HG02885 (cell line): ENCODE results near the gene SLITRK6.
"Not testable (repeated sequence)": the region's sequence is repeated elsewhere in the genome, so short reads cannot be mapped to it uniquely, and the experiment has no call there.

Experiments used
- ATAC-seq: cut with Tn5 transposase; IDR thresholded peaks from one replicate; pipeline ENCODE4 v1.9.1; 2021; ENCODE audit warnings: mild to moderate bottlenecking; ENCODE audit not compliant: unreplicated experiment, poor library complexity

The SLITRK6 gene

GRCh38 chr13:85799097-85799582, at the start of gene SLITRK6:
Gene SLITRK6, minus strand, starts transcription at chr13:85799419. Its CDS starts 2,911 bp downstream, at chr13:85796508.
- no peak for ATAC-seq

- ATAC-seq: no peak
Observed at GRCh38 chr13:85847012-85847411, 47.8 kb upstream of the SLITRK6 start.

GRCh38 chr13:85841427-85841826, 42.2 kb upstream of the SLITRK6 start:
- ATAC-seq: no peak

DNA sequence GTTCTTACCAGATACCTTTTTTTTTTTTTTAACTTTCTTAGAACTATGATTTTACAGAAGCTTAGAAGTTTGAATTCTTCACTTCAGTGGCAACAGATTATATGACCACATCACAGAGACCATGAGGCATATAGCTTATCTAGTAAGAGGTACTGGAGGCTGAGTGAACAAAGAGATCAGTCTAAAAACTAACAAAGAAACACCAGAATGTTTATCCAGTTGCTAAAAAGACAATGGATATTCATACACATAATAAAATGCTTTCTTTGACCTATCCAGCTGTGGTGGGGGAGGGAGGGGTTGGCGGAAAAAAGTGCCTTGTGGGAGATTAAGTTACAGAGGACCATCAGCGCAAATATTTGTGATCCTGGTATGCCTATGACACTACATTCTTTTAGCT, 34.7 kb upstream of the SLITRK6 start:
- no peak for ATAC-seq

DNA sequence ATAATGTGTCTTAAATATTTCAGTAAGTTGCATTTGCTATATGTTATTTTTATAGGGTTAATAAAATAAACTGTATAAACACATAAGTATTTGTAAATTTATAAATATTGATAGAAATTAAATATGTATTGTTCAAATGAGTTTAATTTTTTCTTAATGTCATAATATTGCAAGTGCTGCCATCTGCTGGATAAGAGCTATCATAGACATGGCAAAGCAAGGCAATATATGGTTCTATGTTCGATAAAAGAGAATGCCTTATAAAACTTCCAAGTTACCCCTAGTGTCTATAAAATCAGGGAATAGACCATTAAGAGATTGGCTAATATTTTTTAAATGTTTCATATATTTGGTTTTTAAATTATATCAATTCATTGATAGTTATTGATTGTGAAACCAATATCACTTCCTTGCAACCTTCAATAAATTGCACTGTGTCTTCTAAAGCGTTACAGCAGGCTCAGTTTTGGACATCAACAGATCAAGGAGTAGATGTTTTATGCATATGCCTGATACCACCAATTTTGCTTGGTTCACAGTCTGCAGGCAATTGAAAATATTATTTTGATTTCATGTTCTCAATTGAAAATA, 29.0 kb upstream of the SLITRK6 start:
- ATAC-seq: peak; percentile 75

GRCh38 chr13:85825454-85825853, 26.2 kb upstream of the SLITRK6 start:
- ATAC-seq: no peak

DNA sequence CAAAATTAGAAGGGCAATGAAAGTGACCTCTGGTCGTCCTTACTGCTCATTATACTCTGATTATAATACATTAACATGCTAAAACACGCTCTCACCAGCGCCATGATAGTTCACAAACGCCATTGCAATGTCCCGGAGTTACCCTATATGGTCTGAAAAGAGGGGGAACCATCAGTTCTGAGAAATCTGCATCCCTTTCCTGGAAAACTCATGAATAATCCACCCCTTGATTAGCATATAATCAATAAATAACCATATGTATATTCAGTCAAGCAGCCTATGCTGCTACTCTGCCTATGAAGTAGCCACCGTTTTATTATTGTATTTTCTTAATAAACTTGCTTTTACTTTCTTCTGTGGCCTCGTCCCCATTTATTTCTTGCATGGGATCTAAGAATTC, 24.6 kb upstream of the SLITRK6 start:
- ATAC-seq: no peak

DNA sequence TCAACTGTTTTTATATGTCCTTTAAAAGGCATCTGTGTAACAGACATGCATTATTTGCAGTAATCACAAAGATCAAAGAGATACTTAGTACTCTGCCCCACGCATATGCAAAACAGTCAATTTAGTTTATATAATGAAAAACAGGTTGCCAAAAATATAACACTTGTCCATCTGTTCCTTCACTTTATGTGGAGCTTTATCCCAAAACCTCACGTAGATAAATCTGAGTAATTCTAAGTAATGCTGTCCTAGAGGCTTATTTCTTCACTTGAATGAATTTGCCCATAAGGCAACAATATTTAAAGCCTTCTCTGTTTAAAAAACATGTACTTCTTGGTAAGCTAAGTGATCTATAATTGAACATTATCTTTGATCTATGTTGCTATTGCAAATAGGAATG, 20.3 kb upstream of the SLITRK6 start:
- ATAC-seq: no peak

- ATAC-seq: no peak
Observed at GRCh38 chr13:85816413-85816812, 17.2 kb upstream of the SLITRK6 start.

DNA sequence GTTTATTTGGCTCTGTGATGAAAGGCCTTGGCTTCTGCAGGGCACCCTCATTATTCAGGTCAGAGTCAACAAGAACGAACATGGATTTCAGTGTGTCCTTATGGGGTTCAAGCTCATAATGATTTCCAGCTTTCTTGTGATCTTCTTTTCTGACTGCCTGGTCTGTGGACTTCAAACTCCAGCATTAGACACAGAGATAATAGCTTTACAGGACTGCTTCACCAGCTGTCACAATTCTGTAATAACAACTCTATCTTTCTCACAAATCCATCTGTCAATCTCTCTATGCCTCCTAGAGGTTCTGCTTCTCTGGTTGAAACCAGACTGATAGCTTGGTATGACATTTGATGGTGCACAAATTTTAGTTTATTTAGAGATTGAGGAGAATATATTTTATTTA, 13.1 kb upstream of the SLITRK6 start:
- no peak for ATAC-seq

DNA sequence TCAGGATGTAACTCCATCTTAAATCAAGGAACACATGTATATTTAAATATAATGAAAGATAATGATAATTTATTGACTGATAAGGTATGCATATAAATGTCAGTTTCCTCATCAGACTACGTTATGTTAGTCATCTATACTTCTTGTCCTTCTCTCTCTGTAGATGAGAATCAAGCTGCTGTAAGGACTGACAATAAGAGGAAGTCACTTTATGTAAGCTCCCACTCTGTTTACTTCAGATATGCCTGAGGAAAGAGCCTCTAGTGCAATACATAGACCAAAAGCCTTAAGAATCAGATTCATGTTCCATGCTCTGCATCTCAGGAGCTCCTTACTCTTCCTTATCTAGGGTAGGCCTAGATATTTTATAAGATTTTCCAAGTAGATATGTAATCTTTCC, 9.6 kb upstream of the SLITRK6 start:
- ATAC-seq: no peak

DNA sequence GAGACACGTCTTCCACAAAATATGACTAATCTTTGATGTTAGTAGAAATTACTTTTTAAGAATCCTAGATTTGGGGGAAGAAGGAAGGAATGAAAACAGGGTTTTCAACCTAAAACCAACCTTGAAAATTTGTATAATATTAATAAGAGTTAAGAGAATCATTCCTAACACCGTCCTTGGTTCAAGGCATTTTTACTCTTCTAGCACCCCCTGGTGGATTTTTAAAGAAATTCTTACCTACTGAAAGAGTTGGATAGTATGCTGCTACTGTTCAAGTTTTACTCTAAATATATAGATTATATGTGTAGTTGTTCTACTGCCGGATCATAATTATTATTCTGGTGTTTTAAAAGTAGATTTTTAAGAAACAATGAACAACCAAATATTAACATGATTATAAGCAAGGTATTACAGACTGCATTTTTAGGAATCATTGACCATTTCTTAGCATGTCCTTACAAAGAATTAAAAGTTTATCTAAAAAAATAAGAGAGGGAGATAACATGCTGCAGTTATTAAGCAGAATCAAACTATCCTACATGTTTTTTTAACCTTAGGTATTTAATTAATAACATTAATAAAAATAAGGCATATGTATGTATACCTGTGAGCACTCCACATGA, 7.4 kb upstream of the SLITRK6 start:
- ATAC-seq: peak; percentile 92

- no peak for ATAC-seq
Observed at GRCh38 chr13:85798556-85798955, 663 bp downstream of the SLITRK6 start.

- no peak for ATAC-seq
Observed at GRCh38 chr13:85797311-85797710, 1.9 kb downstream of the SLITRK6 start.

DNA sequence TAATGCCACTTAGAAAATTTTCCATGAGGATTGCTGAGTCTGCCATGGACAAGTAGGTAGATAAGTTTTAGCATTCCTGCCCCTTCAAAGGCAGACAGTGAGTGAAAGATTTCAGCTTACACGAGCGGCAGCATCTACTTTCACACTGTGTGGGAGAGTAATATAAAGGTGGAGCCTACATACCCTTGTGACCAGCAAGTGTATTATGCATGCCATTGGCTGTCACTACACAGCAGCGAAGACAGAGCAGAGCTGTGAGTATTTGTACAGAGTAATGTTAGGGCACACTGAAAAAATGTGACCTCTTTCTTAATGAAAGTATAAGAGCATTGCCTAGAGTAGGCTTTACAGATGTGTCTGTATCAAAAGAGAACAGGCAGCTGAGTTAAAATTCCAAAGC, 14.0 kb downstream of the SLITRK6 start:
- no peak for ATAC-seq

DNA sequence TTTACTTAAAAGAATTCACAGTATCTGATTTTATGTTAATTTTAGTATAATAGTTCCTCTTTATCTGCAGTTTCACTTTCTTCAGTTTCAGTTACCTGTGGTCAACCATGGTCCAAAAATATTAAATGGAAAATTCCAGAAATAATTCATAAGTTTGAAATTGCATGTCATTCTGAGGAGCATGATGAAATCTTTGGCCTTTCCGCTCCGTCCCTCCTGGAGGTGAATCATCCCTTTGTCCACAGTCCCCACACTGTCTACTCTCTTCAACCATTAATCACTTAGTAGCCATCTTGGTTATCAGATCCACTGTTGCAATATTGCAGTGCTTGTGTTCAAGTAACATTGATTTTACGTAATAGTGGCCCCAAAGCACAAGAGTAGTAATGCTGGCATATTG, 26.9 kb downstream of the SLITRK6 start:
- ATAC-seq: no peak

DNA sequence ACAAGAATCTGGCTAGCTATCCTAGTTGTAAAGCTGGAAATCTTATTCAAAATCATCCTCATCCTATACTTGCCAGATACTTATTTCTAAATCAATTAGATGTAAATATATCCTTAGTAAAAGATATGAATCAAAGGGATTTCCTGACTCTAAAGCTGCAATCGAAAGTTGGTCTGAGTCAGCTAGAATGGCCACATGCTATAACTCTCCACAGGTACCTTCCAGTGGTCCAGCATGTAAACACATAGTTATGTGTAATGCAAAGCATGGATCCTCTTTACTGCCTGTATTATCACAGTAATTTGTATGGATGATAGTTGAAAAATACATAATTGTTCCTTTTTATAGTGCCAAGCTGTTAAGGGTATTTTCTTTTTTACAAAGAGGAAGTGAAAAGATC, 27.4 kb downstream of the SLITRK6 start:
- no peak for ATAC-seq

- ATAC-seq: no peak
Observed at GRCh38 chr13:85768946-85769345, 30.3 kb downstream of the SLITRK6 start.

DNA sequence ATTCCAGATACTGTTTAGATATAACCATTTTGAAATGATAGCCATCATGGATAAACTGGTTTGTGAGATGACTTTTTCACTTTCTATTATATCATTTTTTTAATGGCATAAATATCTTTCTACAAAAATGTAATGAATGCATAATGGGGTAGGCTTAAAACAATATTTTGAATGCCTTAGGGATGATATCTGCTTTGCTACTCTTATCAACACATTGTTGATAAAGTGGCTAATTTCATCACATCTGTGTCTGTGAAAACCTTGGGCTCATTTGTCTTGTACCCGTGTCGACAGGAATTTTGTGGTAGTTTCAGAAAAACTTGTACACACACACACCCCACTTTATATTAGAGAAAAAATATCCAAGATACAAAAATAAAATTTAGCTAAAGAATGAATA, 44.1 kb downstream of the SLITRK6 start:
- ATAC-seq: no peak

DNA sequence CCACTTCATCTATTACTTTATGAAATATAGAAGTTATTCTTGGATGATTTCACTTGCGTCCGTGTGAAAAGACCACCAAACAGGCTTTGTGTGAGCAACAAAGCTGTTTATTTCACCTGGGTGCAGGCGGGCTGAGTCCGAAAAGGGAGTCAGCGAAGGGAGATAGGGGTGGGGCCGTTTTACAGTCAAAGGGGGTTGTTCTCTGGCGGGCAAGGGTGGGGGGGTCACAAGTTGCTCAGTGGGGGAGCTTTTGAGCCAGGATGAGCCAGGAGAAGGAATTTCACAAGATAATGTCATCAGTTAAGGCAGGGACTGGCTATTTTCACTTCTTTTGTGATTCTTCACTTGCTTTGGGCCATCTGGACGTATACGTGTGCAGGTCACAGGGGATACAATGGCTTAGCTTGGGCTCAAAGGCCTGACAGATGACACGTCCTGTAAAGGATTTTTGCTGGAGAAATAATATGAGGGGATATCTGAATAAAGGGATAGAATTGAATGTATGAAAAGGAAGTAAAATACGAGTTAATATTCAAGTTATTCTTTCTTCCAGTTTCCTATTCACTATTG, 55.9 kb downstream of the SLITRK6 start:
- not testable (repeated sequence) for ATAC-seq
